Endothelial cell of umbilical vein (primary cell): Measurements from ENCODE around the gene MIGA2. TPM values are rescaled to one million over a fixed set of nuclear protein-coding genes. Genes with fewer than 3 reads are reported as not detected.

Source experiments
- BruUV-seq: library from RNA; stranded (reverse); fragments of 400-500 nt; replicated peaks from 2 replicates; lab custom pipeline; 2021; lab: Mats Ljungman, UMichigan
- CTCF ChIA-PET: fragments of 300-600, 350-600 bp; sonication (Branson Sonifier 250); formaldehyde crosslinking; loops from one replicate; lab custom pipeline; 2021; ENCODE audit warnings: antibody characterized with exemption, inconsistent platforms; lab: Charles Lee
- POLR2A ChIA-PET: fragments of 300-600, 350-600 bp; sonication (Branson Sonifier 250); formaldehyde crosslinking; loops from one replicate; lab custom pipeline; 2021; ENCODE audit warnings: antibody characterized with exemption, inconsistent platforms; lab: Charles Lee
- DNase-seq: peaks from one replicate; pipeline ENCODE4 v3.0.0-alpha.2; 2011; ENCODE audit warnings: low read depth, low spot score
- FAIRE-seq: peaks from 2 replicates; lab custom pipeline; 2011; peaks lifted over from hg19 to GRCh38; lab: Jason Lieb, UNC
- H2AFZ ChIP-seq: 2 replicates; pipeline ENCODE4 v1.6.0; 2012; ENCODE audit warnings: low read depth, low read length, control low read depth, inconsistent platforms
- H3K27ac ChIP-seq: 2 replicates; pipeline ENCODE4 v1.5.1; 2011; ENCODE audit warnings: low read depth, mild to moderate bottlenecking, control low read depth, low read length, moderate library complexity; ENCODE audit not compliant: insufficient read depth
- H3K27me3 ChIP-seq, 2 experiments: 2 replicates each; pipeline versions ENCODE4 v1.6.0 to v1.6.1; 2011; ENCODE audit warnings: low read length in 2 of 2, mixed read lengths in 1 of 2; ENCODE audit not compliant: control insufficient read depth in 2 of 2, insufficient read depth in 2 of 2
- H3K36me3 ChIP-seq, 2 experiments: 2 replicates in 1 of 2; 3 replicates in 1 of 2; pipeline ENCODE4 v1.5.1; 2011; ENCODE audit warnings: low read length in 2 of 2, mild to moderate bottlenecking in 1 of 2, moderate library complexity in 1 of 2; ENCODE audit not compliant: control insufficient read depth in 2 of 2, insufficient read depth in 2 of 2; ENCODE audit errors: extremely low read depth in 1 of 2
- H3K4me1 ChIP-seq: 3 replicates; pipeline ENCODE4 v1.5.1; 2011; ENCODE audit warnings: mild to moderate bottlenecking, low read length; ENCODE audit not compliant: control insufficient read depth, insufficient read depth; ENCODE audit errors: extremely low read depth
- H3K4me2 ChIP-seq: 2 replicates; pipeline ENCODE4 v1.6.1; 2011; ENCODE audit warnings: low read length, control low read depth, mixed read lengths; ENCODE audit not compliant: insufficient read depth
- H3K4me3 ChIP-seq, 3 experiments: fragments of 200-600 bp in 1 of 3; sonication (generic), shearing (Covaris generic) in 1 of 3; replicated peaks in 1 of 3; 2 replicates each; pipeline ENCODE4 v1.5.1; 2011 to 2016; ENCODE audit warnings: control low read depth in 3 of 3, low read length in 3 of 3, mild to moderate bottlenecking in 2 of 3, inconsistent platforms in 1 of 3, low read depth in 1 of 3, moderate library complexity in 1 of 3; ENCODE audit not compliant: insufficient read depth in 1 of 3
- H3K79me2 ChIP-seq: 2 replicates; pipeline ENCODE4 v1.6.0; 2012; ENCODE audit warnings: low read length, inconsistent platforms; ENCODE audit not compliant: control insufficient read depth, insufficient read depth
- H3K9ac ChIP-seq: replicated peaks from 2 replicates; pipeline ENCODE3; 2011; ENCODE audit warnings: low read length, control low read depth; ENCODE audit not compliant: insufficient read depth; ENCODE audit errors: extremely low read depth
- H3K9me1 ChIP-seq: replicated peaks from 3 replicates; pipeline ENCODE4 v1.6.0; 2011; ENCODE audit warnings: mild to moderate bottlenecking, low read length; ENCODE audit not compliant: control insufficient read depth, insufficient read depth; ENCODE audit errors: extremely low read depth
- H3K9me3 ChIP-seq: replicated peaks from 2 replicates; pipeline ENCODE4 v1.5.1; 2012; ENCODE audit warnings: low read length, inconsistent platforms; ENCODE audit not compliant: control insufficient read depth, insufficient read depth
- H4K20me1 ChIP-seq: replicated peaks from 2 replicates; pipeline ENCODE3; 2011; ENCODE audit warnings: mild to moderate bottlenecking, low read length; ENCODE audit not compliant: control insufficient read depth, insufficient read depth; ENCODE audit errors: extremely low read depth
- EZH2 ChIP-seq: IDR thresholded peaks from 2 replicates; pipeline ENCODE4 v1.6.1; 2012; ENCODE audit warnings: borderline replicate concordance, low read depth, mild to moderate bottlenecking, moderate library complexity, low read length, inconsistent platforms; ENCODE audit not compliant: severe bottlenecking
- FOS ChIP-seq: IDR thresholded peaks from 2 replicates; pipeline ENCODE4 v1.6.1; 2011; ENCODE audit warnings: mild to moderate bottlenecking, low read length, moderate library complexity, borderline replicate concordance; ENCODE audit not compliant: insufficient read depth
- GATA2 ChIP-seq: IDR thresholded peaks from 2 replicates; pipeline ENCODE4 v1.7.0; 2011; ENCODE audit warnings: low read depth, mild to moderate bottlenecking, moderate library complexity, mixed read lengths, low read length; ENCODE audit not compliant: insufficient read length, insufficient read depth
- JUN ChIP-seq: IDR thresholded peaks from 2 replicates; pipeline ENCODE4 v1.6.1; 2011; ENCODE audit warnings: borderline replicate concordance, low read depth; ENCODE audit not compliant: insufficient read length, insufficient read depth
- MAX ChIP-seq: IDR thresholded peaks from 2 replicates; pipeline ENCODE4 v1.6.1; 2011; ENCODE audit not compliant: insufficient read depth, insufficient read length
- MYC ChIP-seq: IDR thresholded peaks from one replicate; pipeline ENCODE4 v1.6.1; 2011; ENCODE audit warnings: mild to moderate bottlenecking, low read depth, low read length
- POLR2A ChIP-seq: IDR thresholded peaks from 2 replicates; pipeline ENCODE4 v1.6.1; 2012; ENCODE audit warnings: low read depth, mild to moderate bottlenecking, control low read depth, low read length
- dilution Hi-C: fragments of 300-500 bp; cut with MboI; formaldehyde crosslinking; loops from one replicate; pipeline ENCODE4 v1.15.0; 2019; ENCODE audit warnings: low sequenced_read_pairs; ENCODE audit not compliant: extremely low pct_ligation_motif_present
- intact Hi-C: fragments of 100-400 bp; cut with micrococcal nuclease; formaldehyde crosslinking; loops from one replicate; pipeline ENCODE4 v1.10.0; 2022
- polyA plus RNA-seq, 4 experiments: library from polyadenylated mRNA; depleted of rRNA in 3 of 4; stranded (reverse) in 3 of 4; unstranded in 1 of 4; fragments of >200 nt; gene quantifications; 2 replicates each; pipeline versions ENCODE4 v1.2.1 to v1.2.3, GENCODE V29; 2011 to 2012; ENCODE audit warnings: missing spikeins in 1 of 4
- total RNA-seq: library from RNA; stranded (reverse); gene quantifications from 2 replicates; pipeline ENCODE4 v1.2.3, GENCODE V29; 2021
- TF ChIP-seq, protein P1 (sequence below), 2 donors: IDR thresholded peaks; 1 replicate in 1 of 2; 2 replicates in 1 of 2; pipeline ENCODE4 v1.5.1; 2011; ENCODE audit warnings: low read length in 2 of 2, mild to moderate bottlenecking in 2 of 2, moderate library complexity in 2 of 2, control low read depth in 1 of 2, inconsistent platforms in 1 of 2, low read depth in 1 of 2; ENCODE audit not compliant: insufficient read depth in 1 of 2; ENCODE audit errors: extremely low read depth in 1 of 2

Gene MIGA2
- total and polyA plus RNA-seq, 2 donors (not counting 3 experiments of a cell fraction or from before 2014, with no cell fraction given) = 27.7 to 28.0 TPM

GRCh38 chr9:129104051-129104450 lies 67.6 kb downstream of the MIGA2 start:
- no peaks in the 10 kb centered on the region for H3K4me1 ChIP-seq
- ChIA-PET CTCF (interaction anchor here (1.6 to 1.7 kb wide), 3 partner anchors 10 to 521 kb away, joined by 4 to 8 read pairs (median 5); no protein-coding TSS in a partner anchor), POLR2A (no interaction called here)
- dilution Hi-C loops (no loop called here), intact Hi-C loops (no loop called here)
- H3K9ac ChIP-seq = no peak overlapping the region
- H3K79me2 ChIP-seq = no peaks in the 10 kb centered on the region
- H3K9me1 ChIP-seq = no peaks in the 10 kb centered on the region
- no TSS peak for BruUV-seq
- no peak for FAIRE-seq
- no peaks in the 10 kb centered on the region for H3K9me3 ChIP-seq
- TF ChIP-seq FOS (no peak), EZH2 (no peak), MYC (no peak)
- no peak overlapping the region for H2AFZ ChIP-seq
- peaks cover 3% of the 10 kb centered on the region in 2 experiments for H3K36me3 ChIP-seq
- no peaks in the 10 kb centered on the region for H3K27me3 ChIP-seq
- H3K27ac ChIP-seq = no peak overlapping the region
- no peaks in the 10 kb centered on the region for H4K20me1 ChIP-seq
- no peak overlapping the region for H3K4me3 ChIP-seq
- H3K4me2 ChIP-seq = no peak overlapping the region
- no peak for DNase-seq

- no peak for TF ChIP-seq POLR2A
- no peak for TF ChIP-seq GATA2
- TF ChIP-seq EZH2 = no peak
- TF ChIP-seq FOS = no peak
- TF ChIP-seq JUN = no peak
- no peak for TF ChIP-seq MYC
- TF ChIP-seq, protein P1, sequence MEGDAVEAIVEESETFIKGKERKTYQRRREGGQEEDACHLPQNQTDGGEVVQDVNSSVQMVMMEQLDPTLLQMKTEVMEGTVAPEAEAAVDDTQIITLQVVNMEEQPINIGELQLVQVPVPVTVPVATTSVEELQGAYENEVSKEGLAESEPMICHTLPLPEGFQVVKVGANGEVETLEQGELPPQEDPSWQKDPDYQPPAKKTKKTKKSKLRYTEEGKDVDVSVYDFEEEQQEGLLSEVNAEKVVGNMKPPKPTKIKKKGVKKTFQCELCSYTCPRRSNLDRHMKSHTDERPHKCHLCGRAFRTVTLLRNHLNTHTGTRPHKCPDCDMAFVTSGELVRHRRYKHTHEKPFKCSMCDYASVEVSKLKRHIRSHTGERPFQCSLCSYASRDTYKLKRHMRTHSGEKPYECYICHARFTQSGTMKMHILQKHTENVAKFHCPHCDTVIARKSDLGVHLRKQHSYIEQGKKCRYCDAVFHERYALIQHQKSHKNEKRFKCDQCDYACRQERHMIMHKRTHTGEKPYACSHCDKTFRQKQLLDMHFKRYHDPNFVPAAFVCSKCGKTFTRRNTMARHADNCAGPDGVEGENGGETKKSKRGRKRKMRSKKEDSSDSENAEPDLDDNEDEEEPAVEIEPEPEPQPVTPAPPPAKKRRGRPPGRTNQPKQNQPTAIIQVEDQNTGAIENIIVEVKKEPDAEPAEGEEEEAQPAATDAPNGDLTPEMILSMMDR (IDR thresholded peaks at IDR 0.05; ENCODE audit: extremely low read depth in 1 of 2, insufficient read depth in 1 of 2, low read depth in 1 of 2, low read length in 2 of 2) = no peak
- no peak for TF ChIP-seq MAX
- Histone ChIP-seq H3K4me2 (no peak overlapping the region), H2AFZ (no peak overlapping the region), H3K27me3 (no peaks in the 10 kb centered on the region), H3K27ac (no peak overlapping the region), H3K79me2 (peaks cover 3% of the 10 kb centered on the region), H3K36me3 (peaks cover 3% of the 10 kb centered on the region in 2 experiments), H3K4me1 (peaks cover 7% of the 10 kb centered on the region), H3K9me1 (no peaks in the 10 kb centered on the region), H4K20me1 (no peaks in the 10 kb centered on the region), H3K9ac (no peak overlapping the region), H3K9me3 (no peaks in the 10 kb centered on the region), H3K4me3 (no peak overlapping the region)
- intact Hi-C loops (no loop called here), dilution Hi-C loops (no loop called here)
- FAIRE-seq = no peak
- POLR2A ChIA-PET = no interaction called here
- BruUV-seq = no TSS peak
- CTCF ChIA-PET = interaction anchor here (1.3 kb wide), 1 partner anchor 26 kb away, joined by 3 read pairs; no protein-coding TSS in a partner anchor
- no peak for DNase-seq
Observed at GRCh38 chr9:129105857-129106694, 69.7 kb downstream of the MIGA2 start.
